UCSD-AML1 (cell line): ENCODE data around the gene ARL3.
A peak's percentile ranks its signal among the peaks of the same experiment; 100 is the strongest.
"Not testable (repeated sequence)": the region's sequence is repeated elsewhere in the genome, so short reads cannot be mapped to it uniquely, and the experiment has no call there.

Source experiments
- DNase-seq: peaks from one replicate; lab custom pipeline; 2025; ENCODE audit not compliant: unreplicated experiment; lab: John Stamatoyannopoulos, UW

The ARL3 gene, protein sequence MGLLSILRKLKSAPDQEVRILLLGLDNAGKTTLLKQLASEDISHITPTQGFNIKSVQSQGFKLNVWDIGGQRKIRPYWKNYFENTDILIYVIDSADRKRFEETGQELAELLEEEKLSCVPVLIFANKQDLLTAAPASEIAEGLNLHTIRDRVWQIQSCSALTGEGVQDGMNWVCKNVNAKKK

GRCh38 chr10:102713814-102714620 lies at the start of gene ARL3:
TSS of gene ARL3 (minus strand) at chr10:102714397. CDS start at chr10:102714275, 122 bp downstream.
- DNase-seq, result peak; percentile 99

DNA sequence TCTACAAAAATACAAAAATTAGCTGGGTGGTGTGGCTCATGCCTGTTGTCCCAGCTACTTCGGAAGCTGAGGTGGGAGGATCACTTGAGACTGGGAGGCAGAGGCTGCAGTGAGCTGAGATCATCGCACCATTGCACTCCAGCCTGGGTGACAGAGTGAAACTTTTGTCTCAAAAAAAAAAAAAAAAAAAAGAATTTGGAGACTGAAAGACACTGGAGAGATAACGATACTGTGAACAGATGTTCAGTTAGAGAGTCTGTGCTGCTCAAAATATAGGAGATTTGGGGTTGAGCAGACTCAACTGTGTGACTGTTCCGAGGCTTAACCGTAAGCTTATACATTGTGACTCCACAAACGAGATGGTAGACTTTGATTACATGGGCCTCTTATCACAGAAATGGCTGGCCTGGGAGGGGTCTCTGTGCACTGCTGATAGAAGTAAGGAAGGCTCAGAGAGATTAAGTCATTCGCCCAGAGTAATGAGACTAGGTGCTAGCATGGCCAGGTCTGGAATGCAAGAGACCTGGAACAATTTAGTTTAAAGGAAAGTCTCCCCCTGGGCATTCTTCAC lies 48.9 kb upstream of the ARL3 start:
- DNase-seq, result no peak

DNA sequence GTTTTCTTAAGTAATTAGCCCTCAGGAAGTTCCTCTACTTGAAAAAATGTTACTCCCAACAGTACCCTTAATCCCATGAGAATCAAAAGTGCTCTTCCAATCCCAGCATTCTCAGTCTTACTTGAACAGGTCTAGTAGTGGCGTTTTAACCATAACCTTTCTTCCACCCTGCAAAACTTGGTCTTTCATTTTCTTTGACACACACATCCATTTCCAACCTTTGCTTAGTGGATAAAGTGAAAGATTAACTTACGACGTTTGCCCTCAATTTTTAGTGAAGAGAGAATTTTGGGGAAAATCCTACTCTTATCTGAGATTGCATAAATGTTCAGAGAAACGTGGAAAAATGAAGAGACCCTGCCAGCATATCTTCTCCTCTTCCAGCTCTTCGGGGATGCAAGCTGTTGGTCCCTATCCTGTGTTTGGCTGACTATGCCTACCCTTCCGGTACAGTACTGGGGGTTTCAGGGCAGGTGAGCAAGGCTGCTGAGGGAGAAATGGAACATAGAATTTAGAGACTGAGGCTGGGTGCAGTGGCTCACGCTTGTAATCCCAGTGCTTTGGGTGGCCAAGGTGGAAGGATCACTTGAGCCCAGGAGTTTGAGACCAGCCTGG lies 48.3 kb upstream of the ARL3 start:
- no peak for DNase-seq

DNA sequence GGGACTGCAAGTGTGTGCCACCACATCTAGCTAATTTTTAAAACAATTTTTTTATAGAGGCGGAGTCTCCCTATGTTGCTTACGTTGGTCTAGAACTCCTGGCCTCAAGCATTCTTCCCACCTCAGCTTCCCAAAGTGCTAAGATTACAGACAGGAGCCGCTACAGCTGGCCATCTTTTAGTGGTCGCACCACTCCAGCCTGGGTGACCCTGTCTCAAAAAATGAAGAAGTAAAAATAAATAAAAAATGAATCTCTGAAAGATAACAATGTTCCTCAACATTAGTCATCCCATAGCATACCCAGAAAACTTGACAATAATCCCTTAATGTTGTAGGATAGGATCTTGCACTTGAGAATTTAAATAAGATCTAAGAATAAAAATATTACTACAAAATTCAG lies 47.8 kb upstream of the ARL3 start:
- no peak for DNase-seq

DNA sequence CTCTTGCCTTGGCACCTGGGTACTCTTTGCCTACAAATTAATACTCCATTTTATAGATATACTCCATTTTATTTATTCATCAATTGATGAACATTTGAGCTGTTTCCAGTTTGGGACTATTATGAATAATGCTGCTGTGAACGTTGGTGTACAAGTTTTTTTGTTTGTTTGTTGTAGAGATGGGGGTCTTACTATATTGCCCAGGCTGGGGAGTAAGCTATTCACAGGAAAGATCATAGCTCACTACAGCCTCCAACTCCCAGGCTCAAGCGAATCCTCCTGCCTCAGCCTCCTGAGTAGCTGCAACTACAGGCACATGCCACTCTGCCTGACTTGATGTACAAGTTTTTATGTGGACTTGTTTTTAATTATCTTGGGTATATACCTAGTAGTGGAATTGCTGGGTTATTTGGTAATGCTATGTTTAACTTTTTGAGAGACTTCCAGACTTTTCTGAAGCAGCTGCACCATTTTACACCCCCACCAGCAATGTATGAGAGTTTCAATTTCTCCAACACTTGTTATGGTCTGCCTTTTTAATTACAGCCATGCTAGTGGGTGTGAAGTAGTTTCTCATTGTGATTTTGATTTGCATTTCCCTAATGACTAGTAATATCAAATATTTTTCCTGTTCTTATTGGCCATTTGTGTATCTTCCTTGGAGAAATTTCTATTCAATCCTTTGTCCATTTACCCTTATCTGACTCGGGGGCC lies 45.5 kb upstream of the ARL3 start:
- no peak for DNase-seq

DNA sequence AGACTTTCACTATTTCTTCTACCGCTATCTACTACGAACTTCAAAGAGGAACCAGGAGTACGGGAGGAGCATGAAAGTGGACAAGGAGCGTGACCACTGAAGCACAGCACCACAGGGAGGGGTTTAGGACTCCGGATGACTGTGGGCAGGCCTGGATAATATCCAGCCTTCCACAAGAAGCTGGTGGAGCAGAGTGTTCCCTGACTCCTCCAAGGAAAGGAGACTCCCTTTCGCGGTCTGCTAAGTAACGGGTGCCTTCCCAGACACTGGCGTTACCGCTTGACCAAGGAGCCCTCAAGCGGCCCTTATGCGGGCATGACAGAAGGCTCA lies 44.7 kb upstream of the ARL3 start:
- not testable (repeated sequence) for DNase-seq

DNA sequence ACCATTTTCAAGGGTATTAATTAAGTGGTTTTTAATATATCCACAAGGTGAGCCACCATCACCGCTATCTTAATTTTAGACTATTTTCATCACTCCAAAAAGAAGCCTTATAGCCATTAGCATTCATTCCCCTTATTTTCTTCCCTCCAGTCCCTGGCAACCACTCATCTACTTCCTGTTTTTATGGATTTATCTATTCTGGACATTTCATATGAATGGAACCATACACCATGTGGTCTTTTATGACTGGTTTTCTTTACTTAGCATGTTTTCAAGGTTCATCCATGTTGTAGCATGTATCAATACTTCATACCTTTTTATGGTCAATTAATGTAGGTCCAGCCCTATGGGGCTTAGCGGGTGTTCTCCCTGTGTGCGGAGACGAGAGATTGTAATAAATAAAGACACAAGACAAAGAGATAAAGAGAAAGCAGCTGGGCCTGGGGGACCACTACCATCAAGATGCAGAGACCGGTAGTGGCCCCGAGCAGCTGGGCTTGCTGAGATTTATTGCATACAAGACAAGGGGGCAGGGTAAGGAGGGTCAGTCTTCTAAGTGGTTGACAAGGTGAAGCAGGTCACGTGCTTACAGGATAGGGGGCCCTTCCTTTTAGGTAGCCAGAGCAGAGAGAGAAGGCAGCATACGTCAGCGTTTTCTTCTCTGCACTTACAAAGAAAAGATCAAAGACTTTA lies 44.2 kb upstream of the ARL3 start:
- DNase-seq, result no peak

DNA sequence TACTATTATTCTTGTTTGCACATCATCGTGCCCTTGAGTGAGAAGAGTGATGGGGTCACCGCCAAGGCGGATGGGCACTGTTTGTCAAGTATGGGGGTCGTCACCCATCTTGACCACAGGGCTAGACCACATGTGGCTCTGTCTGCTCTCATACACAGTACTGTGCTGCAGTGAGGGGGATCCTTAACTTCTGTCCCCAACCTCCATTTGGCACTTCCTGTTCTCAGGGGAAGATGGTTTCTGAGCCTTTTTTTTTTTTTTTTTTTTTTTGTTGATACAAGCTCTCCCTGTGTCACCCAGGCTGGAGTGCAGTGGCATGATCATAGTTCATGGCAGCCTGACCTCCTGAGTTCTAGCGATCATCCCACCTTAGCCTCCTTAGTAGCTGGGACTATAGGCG lies 43.1 kb upstream of the ARL3 start:
- DNase-seq, result no peak

GRCh38 chr10:102753718-102754117 lies 39.5 kb upstream of the ARL3 start:
- DNase-seq, result no peak

GRCh38 chr10:102752934-102753664 lies 38.9 kb upstream of the ARL3 start:
- DNase-seq, result peak; percentile 27

DNA sequence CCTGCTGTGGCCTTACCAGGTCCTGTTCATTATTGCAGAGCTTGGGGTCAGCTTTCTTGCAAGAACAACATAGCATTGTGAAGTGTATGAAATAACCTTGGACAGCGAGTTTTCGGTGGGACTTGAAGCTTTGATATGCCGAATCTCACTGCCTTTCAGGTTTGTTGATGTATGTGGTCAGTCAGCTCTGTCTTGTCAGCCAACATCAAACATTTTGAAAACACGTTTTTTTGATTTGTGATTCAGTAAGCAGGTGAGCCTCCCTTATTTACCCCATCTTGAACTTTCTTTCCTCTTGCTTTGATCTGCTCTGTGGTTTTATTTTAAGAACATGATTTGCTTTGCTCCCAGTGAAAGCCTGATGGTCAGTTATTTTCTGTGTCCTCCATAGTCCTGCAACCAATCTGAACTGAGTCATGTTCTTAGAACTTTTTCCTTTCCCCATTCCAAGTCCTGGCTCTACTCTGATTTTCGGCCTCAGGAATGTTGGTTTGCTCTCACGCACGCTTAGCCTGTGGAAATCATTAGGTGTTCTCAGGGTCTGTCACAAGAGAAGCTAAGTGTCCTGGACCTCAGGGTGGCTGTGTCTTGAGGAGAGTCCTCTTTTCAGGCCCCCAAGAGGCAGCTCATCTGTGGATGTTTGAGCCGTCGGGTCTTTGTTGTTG lies 38.2 kb upstream of the ARL3 start:
- DNase-seq, result no peak

- no peak for DNase-seq
These were observed 31.0 kb upstream of the ARL3 start for GRCh38 chr10:102745157-102745556.

DNA sequence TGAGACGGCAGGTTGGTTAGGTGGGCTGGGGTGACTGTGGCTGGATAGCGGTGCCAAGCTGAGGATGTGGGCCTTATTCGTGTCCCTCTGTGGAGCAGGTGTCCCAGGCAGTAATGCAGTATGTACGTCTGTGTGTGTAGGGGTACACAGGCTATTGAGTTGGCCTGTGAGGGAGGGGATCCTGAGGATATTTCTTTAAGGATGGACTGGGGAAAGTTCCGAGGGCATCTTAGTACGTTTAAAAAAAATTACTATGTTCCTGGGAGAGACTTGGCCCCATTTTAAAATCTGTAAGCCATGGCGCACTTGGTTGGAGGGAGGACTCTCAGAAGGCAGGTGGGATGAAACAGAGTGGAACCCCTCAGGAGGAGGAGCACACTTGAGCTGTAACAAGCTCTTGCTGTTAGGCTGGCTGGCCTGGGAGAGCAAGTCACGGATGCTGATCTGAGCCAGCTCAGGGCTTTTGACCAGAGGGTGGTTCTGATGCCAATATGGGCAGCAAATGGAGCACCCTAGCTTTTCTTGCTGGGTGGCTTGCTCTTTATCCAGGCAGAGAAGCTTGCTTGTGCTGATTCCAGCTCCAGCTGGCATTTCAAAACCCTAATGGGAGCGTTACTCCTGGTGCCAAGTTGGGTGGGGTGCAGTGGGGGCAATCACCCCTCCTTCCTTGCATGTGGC lies 30.3 kb upstream of the ARL3 start:
- peak; percentile 35 for DNase-seq

GRCh38 chr10:102743588-102744373 lies 29.6 kb upstream of the ARL3 start, which contains the start of gene WBP1L:
TSS of gene WBP1L (plus strand) at chr10:102743948. CDS start at chr10:102744054, 106 bp downstream.
- peak; percentile 93 for DNase-seq

GRCh38 chr10:102743078-102743587 lies 28.9 kb upstream of the ARL3 start:
- DNase-seq, result no peak

- DNase-seq, result not testable (repeated sequence)
These were observed 28.1 kb upstream of the ARL3 start for GRCh38 chr10:102742313-102742712.

GRCh38 chr10:102741726-102742237 lies 27.6 kb upstream of the ARL3 start:
- no peak for DNase-seq

GRCh38 chr10:102740229-102740628 lies 26.0 kb upstream of the ARL3 start:
- no peak for DNase-seq
